Activated CD4-positive, alpha-beta T cell treated with anti-CD3 and anti-CD28 coated beads, Interleukin-2, amount 50 U/mL, for 48 hours (primary cell): Measurements from ENCODE around the gene IRS1.

Experiments used
- DNase-seq, 2 experiments: peaks; one replicate each; pipeline ENCODE4 v3.0.0-alpha.2; 2020

Gene IRS1

DNA sequence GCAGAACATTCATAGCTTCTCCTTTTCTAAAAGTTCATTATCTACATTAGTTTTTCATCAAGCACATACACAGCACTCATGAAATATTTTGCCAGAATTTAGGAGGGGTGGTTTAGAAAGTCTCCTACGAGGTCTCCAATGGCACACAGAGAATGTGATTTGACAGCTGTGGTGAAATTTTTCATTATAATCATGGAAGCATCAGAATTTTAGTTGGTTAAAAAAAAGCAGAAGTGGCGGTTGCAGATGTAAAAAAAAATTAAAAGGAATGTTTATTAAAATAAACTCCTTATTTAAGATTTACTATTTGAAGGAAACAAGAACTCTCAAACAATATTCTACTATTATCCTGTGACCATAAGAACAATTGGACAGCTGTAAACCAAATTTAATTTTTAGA lies 25.4 kb upstream of the IRS1 start:
- DNase-seq, result no peak

GRCh38 chr2:226818930-226819329 lies 19.3 kb upstream of the IRS1 start:
- DNase-seq, result no peak

- DNase-seq, result no peak
These were observed 13.6 kb upstream of the IRS1 start for GRCh38 chr2:226813148-226813701.

DNA sequence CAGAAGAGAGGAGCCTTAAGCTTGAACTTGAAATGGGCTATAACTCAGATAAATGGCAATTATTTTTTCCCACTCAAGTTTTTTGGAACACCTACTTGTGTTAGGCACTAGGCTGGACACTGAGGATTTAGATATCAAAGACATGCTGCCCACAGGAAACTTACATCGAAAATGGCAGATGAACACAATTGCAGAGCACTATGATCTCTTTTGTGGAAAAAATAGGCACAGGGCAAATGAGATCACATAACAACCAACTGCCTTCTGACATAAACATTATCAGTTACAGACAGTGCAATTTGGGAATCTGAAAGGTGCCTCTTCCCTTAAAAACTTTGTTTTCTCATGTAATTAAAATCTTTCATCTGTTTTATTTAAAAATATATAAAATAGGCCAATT lies 3.8 kb upstream of the IRS1 start:
- no peak for DNase-seq

GRCh38 chr2:226802573-226802972 lies 3.0 kb upstream of the IRS1 start:
- DNase-seq, result no peak

DNA sequence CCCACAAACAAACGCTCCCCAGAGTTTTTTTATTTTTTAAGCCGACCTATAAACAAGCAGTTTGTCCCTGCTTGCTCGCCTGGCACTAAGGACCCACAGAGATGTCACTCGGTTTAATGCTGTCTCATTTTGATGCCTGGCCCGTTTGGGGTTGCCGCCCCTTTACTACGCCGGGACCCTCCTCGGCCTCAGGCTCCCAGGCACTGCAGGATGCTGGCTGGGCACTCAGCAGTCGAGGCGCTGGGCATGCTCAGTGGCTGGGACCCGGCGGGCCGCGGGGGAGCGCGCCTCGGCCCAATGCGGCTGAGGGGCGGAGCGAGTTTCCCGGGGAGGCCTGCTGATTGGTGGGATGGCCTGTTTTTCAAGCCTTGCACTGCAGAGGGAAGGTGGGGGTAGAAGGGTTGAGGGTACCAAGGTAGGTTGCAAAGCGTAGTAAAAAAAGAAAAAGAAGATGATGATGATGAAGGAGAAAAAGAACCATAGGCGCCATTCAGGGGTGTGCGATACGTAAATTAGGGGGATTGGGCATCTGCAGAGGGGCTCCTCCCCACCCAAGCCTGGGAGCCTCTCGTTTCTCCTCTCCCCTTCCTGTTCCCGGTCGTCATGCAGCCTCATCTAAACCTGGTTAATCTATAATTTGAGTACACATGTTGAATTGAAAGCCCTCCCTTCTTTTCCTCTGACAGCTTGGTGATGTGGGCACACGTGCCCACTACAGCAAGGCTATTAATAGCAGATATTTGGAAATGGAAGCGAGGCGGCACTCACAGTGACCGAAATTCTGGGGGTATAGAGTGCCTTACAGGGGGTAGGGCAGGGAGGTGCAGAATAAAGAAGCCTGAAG lies 1.5 kb upstream of the IRS1 start:
- peak; percentile 85 to 91 for DNase-seq

DNA sequence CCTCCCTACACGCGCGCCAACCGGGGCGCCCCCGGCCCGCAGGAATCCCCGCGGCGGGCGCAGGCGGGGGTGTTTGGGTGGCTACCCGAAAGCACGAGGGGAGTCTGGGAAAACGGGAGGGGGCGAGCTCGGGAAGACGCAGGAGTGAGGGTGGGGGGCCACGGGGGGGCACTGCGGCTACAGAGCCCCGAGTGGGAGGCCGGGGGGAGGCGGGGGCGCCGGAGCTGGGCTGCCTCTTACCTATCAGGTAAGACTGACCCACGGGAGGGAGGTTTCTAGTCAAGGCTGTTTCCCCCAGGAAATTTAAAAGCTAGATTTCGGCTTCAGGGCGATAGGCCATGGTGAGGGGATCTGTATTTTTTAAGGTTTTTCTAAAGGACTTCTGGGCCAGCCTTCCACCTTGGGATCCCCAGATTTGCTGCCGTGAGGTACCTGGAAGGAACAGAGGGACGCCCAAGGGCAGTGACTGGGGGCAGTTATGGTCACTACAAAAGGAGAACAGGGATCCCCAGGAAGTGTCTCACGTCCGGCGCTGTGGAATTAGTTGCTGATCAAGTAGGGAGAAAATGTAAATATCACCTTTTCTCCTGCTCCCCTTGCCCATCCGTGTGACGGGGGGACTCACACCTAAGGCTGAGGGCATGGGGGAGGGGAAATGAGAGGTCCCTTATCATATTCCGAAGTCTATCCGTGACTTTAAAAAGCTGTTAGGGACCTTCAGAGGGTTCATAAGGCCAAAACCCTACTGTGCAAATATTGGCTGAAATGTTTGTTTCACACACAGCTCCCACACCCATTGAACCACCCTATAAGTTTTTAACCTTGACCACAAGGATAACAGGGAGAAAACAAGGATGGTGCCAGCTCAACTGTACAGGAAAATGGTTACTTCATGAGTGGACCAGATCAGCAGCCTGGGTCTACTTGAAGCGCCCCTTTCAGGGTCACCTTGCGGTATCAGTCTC lies 638 bp upstream of the IRS1 start:
- no peak for DNase-seq

DNA sequence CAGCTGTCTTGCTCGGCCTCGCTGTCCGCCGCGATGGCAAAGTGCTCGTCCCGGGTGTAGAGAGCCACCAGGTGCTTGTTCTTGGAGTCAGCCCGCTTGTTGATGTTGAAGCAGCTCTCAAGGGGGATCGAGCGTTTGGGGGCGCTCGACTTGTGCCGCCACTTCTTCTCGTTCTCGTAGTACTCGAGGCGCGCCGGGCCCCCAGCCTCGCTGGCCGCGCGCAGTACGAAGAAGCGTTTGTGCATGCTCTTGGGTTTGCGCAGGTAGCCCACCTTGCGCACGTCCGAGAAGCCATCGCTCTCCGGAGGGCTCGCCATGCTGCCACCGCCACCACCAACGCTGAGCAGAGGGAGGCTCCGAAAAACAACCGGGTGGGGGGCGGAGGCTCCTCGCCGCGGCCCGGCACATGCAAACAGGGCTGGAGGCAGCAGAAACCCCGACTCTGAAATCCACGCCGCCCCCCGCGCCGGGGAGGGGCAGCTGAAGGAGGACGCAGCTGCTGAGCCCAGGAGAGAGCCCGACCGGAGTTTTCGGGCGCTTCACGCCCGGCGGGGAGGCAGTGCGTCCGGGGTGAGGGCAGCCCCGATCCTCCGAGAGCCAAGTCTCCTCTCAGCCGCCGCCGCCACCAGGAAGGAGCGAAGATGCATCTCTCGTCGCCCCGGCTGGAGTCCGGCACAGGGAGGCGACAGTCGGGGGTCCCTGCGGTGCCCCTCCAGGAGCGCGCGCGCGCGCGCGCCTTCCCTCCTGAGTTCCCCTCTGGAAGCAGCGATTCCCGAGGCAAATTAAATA lies 1.0 kb downstream of the IRS1 start:
- peak; percentile 41 to 54 for DNase-seq

DNA sequence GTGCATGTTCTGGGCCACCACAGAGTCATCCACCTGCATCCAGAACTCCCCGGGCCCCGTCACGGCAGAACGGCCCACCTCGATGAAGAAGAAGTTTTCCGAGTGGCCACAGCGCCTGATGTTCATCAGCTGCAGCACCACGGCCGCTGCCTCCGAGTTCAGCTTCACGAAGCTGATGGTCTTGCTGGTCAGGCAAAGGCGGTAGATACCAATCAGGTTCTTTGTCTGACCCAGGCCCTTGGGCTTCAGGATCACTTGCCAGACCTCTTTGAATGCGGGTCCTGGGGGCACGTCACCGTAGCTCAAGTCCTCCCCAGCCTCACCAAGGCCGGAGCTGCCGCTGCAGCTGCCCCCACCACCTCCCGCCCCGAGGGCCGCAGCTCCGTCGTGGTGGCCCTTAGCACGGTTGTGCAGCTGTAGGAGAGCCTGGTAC lies 1.6 kb downstream of the IRS1 start:
- no peak for DNase-seq

DNA sequence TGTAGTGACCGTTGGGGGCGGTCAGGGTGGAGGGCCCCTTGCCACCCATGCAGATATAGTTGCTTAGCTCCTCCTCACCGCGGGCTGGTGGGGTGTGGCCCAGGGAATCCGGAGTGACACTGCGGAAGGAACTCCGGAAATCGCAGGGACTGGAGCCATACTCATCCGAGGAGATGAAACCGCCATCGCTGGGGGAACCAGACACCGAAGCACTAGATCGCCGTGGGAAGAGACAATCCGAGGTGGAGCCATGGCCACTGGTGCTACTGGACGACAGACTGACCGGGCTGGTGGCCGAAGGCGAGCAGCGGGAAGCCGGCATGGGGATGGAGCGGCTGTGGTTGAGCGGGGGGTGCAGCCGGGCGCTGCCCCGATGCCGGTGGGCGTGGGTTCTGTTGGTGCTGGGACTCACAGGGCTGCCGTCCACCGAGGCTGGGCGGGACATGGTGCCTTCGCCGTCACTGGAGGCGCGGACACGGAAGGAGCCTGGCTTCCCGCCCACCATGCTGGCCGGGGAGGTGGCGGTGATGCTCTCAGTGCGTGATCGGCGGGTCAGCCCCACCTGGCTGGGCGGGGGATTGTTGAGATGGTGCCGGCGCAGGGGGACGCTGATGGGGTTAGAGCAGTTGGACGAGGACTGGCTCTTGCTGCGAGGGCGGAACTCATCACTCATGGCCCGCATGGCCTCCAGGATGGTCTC lies 2.2 kb downstream of the IRS1 start:
- DNase-seq, result no peak

GRCh38 chr2:226796840-226797288 lies 2.8 kb downstream of the IRS1 start:
- peak in 1 of 2 experiments; percentile 10 for DNase-seq

GRCh38 chr2:226796012-226796839 lies 3.4 kb downstream of the IRS1 start:
- no peak for DNase-seq

DNA sequence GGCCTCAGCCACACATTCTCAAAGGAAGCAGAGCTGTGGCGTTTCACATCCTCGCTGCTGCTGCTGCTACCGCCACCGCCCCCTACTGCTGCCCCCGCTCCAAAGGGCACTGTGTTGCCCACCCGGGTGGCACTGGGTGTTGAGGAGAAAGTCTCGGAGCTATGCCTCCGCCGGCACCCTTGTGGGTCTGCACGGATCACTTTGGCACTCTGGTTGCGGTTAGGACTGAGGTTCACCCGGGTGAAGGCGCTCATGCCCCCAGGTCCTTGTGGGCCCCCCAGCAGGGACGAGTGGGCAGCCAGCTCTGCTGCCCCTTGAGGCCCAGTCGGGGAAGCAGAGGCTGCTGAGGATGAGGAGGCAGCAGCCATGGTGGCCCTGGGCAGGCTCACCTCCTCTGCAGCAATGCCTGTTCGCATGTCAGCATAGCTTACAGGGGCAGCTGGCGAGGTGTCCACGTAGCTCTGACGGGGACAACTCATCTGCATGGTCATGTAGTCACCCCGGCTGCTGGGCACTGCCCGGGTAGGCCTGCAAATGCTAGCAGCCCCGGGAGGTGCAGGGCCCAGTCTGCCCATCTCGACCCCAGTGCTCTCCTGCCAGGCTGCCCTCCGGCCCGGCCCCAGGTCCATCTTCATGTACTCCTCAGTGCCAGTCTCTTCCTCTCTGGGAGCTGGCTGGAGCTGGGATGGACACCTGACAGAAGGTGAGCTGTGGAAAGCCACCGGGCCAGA lies 4.2 kb downstream of the IRS1 start:
- no peak for DNase-seq

- no peak for DNase-seq
These were observed 4.9 kb downstream of the IRS1 start for GRCh38 chr2:226794751-226795171.

GRCh38 chr2:226794196-226794661 lies 5.4 kb downstream of the IRS1 start:
- no peak for DNase-seq

GRCh38 chr2:226793646-226794045 lies 6.0 kb downstream of the IRS1 start:
- no peak for DNase-seq

- DNase-seq, result no peak
These were observed 7.3 kb downstream of the IRS1 start for GRCh38 chr2:226792155-226792881.

DNA sequence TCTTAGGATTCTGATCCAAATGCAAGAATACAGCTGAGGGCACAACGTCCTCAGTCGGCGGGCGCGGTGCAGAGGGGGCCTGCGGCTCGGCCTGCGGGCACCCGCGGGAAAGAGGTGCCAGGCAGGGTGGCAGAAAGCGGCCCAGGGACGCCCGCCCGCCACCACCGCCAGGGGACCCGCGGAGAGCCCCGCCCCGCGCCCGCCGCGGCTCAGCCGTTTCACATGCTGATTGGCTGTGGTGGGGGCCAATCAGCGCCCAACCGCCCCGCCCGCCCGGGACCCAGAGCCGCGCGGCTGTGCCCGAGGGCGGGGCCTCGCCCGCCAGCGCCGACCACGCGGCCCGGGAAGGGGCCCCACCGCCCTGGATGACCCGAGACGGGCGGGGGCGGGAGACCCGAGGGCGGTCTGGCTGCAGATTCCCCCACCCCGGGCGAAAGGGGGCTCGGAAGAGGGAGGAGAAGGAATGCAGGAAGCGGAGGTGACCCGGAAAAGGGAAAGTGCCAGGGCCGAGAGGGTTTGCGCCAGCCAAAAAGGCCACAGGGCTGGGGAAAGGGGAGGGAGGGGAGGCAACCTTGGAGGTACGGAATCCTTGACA lies 8.0 kb downstream of the IRS1 start:
- peak; percentile 90 to 92 for DNase-seq

GRCh38 chr2:226791056-226791486 lies 8.5 kb downstream of the IRS1 start:
- DNase-seq, result no peak
